ENCODE data around the gene CCDC66.

DNA sequence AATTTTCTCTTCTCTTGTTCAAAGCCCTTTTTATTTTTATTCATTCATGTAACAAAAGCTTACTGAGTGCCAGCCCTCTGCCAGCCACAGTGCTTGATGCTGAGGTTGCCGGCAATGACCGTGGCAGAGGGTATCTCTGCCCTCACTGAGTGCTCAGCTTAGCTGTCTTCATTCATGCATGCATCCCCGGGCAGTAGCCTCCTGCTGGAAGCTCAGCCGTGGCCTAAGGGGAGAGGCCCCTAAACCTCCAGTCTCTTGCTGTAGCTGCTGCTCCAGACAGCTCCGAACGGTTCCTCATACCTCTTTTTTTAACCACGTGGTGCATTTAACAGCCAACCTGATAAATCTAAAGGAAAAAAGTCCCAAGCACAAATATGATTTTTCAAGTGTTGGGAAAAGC lies 34.6 kb upstream of the CCDC66 start:
- TF ChIP-seq, protein P1, sequence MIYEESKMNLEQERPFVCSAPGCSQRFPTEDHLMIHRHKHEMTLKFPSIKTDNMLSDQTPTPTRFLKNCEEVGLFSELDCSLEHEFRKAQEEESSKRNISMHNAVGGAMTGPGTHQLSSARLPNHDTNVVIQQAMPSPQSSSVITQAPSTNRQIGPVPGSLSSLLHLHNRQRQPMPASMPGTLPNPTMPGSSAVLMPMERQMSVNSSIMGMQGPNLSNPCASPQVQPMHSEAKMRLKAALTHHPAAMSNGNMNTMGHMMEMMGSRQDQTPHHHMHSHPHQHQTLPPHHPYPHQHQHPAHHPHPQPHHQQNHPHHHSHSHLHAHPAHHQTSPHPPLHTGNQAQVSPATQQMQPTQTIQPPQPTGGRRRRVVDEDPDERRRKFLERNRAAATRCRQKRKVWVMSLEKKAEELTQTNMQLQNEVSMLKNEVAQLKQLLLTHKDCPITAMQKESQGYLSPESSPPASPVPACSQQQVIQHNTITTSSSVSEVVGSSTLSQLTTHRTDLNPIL (CRISPR knock-in tag; IDR thresholded peaks at IDR 0.05; ENCODE audit: low read depth) = no peak
- no peak for TF ChIP-seq GLIS3 (CRISPR knock-in tag; IDR thresholded peaks at IDR 0.05)

All from SK-N-SH treated with all-trans-retinoic acid at 6 μM for 48 hours (cell line).